IMR-90 (cell line): ENCODE measurements around the gene TMEM256. TPM values are rescaled to one million over a fixed set of nuclear protein-coding genes. Genes with fewer than 3 reads are reported as not detected.

ENCODE experiments used
- ATAC-seq: fragments of 200-7000 bp; cut with Tn5 transposase; 2 replicates; pipeline ENCODE4 v1.9.1; 2020; ENCODE audit warnings: low read depth, mild to moderate bottlenecking, moderate library complexity
- BruUV-seq: library from RNA; stranded (reverse); fragments of 400-500 nt; replicated peaks from 2 replicates; lab custom pipeline; 2021; lab: Mats Ljungman, UMichigan
- CTCF ChIA-PET: fragments of 300-600 bp; formaldehyde crosslinking; extraction: SDS; loops from one replicate; lab custom pipeline; 2021; ENCODE audit warnings: antibody characterized with exemption; lab: Yijun Ruan, JAX
- POLR2A ChIA-PET: fragments of 300-600 bp; sonication (Branson Sonifier 250); formaldehyde crosslinking; loops from one replicate; lab custom pipeline; 2022; ENCODE audit warnings: antibody characterized with exemption; ENCODE audit not compliant: unreplicated experiment; lab: Charles Lee
- DNase-seq: peaks from one replicate; pipeline ENCODE4 v3.0.0; 2013
- H2AFZ ChIP-seq: replicated peaks from 2 replicates; pipeline ENCODE3; 2013; ENCODE audit warnings: low read length, mild to moderate bottlenecking; ENCODE audit not compliant: poor library complexity
- H2AK5ac ChIP-seq: 2 replicates; pipeline ENCODE4 v1.6.1; 2013; ENCODE audit warnings: low read depth, low read length, inconsistent platforms
- H2AK9ac ChIP-seq: replicated peaks from 2 replicates; pipeline ENCODE3; 2013; ENCODE audit warnings: mild to moderate bottlenecking, low read depth, low read length, moderate library complexity; ENCODE audit not compliant: poor library complexity
- H2BK120ac ChIP-seq: 2 replicates; pipeline ENCODE4 v1.6.1; 2013; ENCODE audit warnings: low read depth, low read length, inconsistent platforms
- H2BK15ac ChIP-seq: 3 replicates; pipeline ENCODE4 v1.6.1; 2013; ENCODE audit warnings: low read depth, low read length, inconsistent platforms
- H2BK20ac ChIP-seq: 2 replicates; pipeline ENCODE4 v1.6.1; 2013; ENCODE audit warnings: low read depth, mild to moderate bottlenecking, inconsistent platforms, low read length, moderate library complexity
- H2BK5ac ChIP-seq: 2 replicates; pipeline ENCODE4 v1.6.1; 2013; ENCODE audit warnings: mild to moderate bottlenecking, low read depth, low read length, inconsistent platforms; ENCODE audit not compliant: poor library complexity, severe bottlenecking
- H3K14ac ChIP-seq: replicated peaks from 2 replicates; pipeline ENCODE4 v1.6.1; 2013; ENCODE audit warnings: low read depth, low read length, inconsistent platforms
- H3K18ac ChIP-seq: 2 replicates; pipeline ENCODE4 v1.6.1; 2013; ENCODE audit warnings: low read depth, low read length, control low read depth
- H3K23ac ChIP-seq: 2 replicates; pipeline ENCODE4 v1.6.1; 2013; ENCODE audit warnings: low read depth, low read length, inconsistent platforms
- H3K27ac ChIP-seq: 2 replicates; pipeline ENCODE4 v1.5.1; 2013; ENCODE audit warnings: mild to moderate bottlenecking, control low read depth, low read length; ENCODE audit not compliant: insufficient read depth
- H3K27me3 ChIP-seq: 2 replicates; pipeline ENCODE4 v1.6.1; 2013; ENCODE audit warnings: low read length; ENCODE audit not compliant: control insufficient read depth, insufficient read depth
- H3K36me3 ChIP-seq: 2 replicates; pipeline ENCODE4 v1.6.1; 2013; ENCODE audit warnings: low read length, mixed read lengths; ENCODE audit not compliant: control insufficient read depth, insufficient read depth
- H3K4ac ChIP-seq: 2 replicates; pipeline ENCODE4 v1.6.1; 2013; ENCODE audit warnings: low read depth, low read length, inconsistent platforms
- H3K4me1 ChIP-seq: 2 replicates; pipeline ENCODE4 v1.6.1; 2013; ENCODE audit warnings: low read length, mixed read lengths; ENCODE audit not compliant: control insufficient read depth, insufficient read depth
- H3K4me2 ChIP-seq: 2 replicates; pipeline ENCODE4 v1.6.1; 2013; ENCODE audit warnings: low read depth, mild to moderate bottlenecking, control low read depth, low read length, moderate library complexity
- H3K4me3 ChIP-seq: 2 replicates; pipeline ENCODE4 v1.5.1; 2013; ENCODE audit warnings: low read depth, mild to moderate bottlenecking, control low read depth, low read length, moderate library complexity; ENCODE audit not compliant: insufficient read depth
- H3K56ac ChIP-seq: 2 replicates; pipeline ENCODE4 v1.6.1; 2013; ENCODE audit warnings: low read length, inconsistent platforms; ENCODE audit not compliant: insufficient read depth; ENCODE audit errors: extremely low read depth
- H3K79me1 ChIP-seq, 2 experiments: 2 replicates each; pipeline ENCODE4 v1.6.1; 2013; ENCODE audit warnings: low read length in 2 of 2, inconsistent platforms in 1 of 2, low read depth in 1 of 2
- H3K9ac ChIP-seq: 2 replicates; pipeline ENCODE4 v1.6.1; 2013; ENCODE audit warnings: low read depth, low read length, control low read depth
- H3K9me1 ChIP-seq: 2 replicates; pipeline ENCODE4 v1.6.1; 2013; ENCODE audit warnings: low read length, inconsistent platforms; ENCODE audit not compliant: insufficient read depth
- H3K9me3 ChIP-seq: 2 replicates; pipeline ENCODE4 v1.6.1; 2013; ENCODE audit warnings: low read length; ENCODE audit not compliant: control insufficient read depth, insufficient read depth
- H4K20me1 ChIP-seq: 2 replicates; pipeline ENCODE4 v1.6.1; 2013; ENCODE audit warnings: low read length, inconsistent platforms; ENCODE audit not compliant: insufficient read depth
- H4K5ac ChIP-seq: 2 replicates; pipeline ENCODE4 v1.6.1; 2013; ENCODE audit warnings: mild to moderate bottlenecking, low read depth, low read length, control low read depth
- H4K8ac ChIP-seq, 2 experiments: 2 replicates each; pipeline ENCODE4 v1.6.1; 2013; ENCODE audit warnings: low read depth in 2 of 2, low read length in 2 of 2, control low read depth in 1 of 2, inconsistent platforms in 1 of 2
- H4K91ac ChIP-seq: 2 replicates; pipeline ENCODE4 v1.6.1; 2013; ENCODE audit warnings: low read depth, low read length, inconsistent platforms; ENCODE audit not compliant: insufficient read depth
- BHLHE40 ChIP-seq: fragments of 150-350 bp; IDR thresholded peaks from 2 replicates; pipeline ENCODE4 v1.6.1; 2016; ENCODE audit warnings: mild to moderate bottlenecking, low read depth, low read length
- WGBS, 2 experiments: methylation state at CpG; one replicate each; pipeline versions ENCODE4 v1.1.5 to v1.1.7; 2013; ENCODE audit warnings: missing lambda C conversion rate in 2 of 2; ENCODE audit not compliant: insufficient read length in 1 of 2; ENCODE audit errors: extremely low coverage in 2 of 2; 5-methylcytosine and 5-hydroxymethylcytosine counted together
- dilution Hi-C: fragments of 300-500 bp; cut with HindIII; formaldehyde crosslinking; loops from one replicate; pipeline ENCODE4 v1.14.3; 2018; ENCODE audit warnings: low sequenced_read_pairs; ENCODE audit not compliant: unreplicated experiment
- in situ Hi-C: fragments of 300-500 bp; cut with MboI; formaldehyde crosslinking; loops from 3 replicates; pipeline ENCODE4 v1.14.3; 2019; ENCODE audit warnings: low sequenced_read_pairs, inconsistent platforms, mixed read lengths
- intact Hi-C: fragments of 100-400 bp; cut with micrococcal nuclease; formaldehyde crosslinking; loops from 2 replicates; pipeline ENCODE4 v1.10.0; 2022
- polyA plus RNA-seq, 3 experiments: library from polyadenylated mRNA; depleted of rRNA; stranded (reverse); fragments of >200 nt; gene quantifications; 2 replicates each; pipeline ENCODE4 v1.2.3, GENCODE V29; 2012; ENCODE audit warnings: low replicate concordance in 1 of 3
- total RNA-seq: library from RNA; depleted of rRNA; stranded (reverse); fragments of >200 nt; gene quantifications from 2 replicates; pipeline ENCODE4 v1.2.3, GENCODE V29; 2012

Gene TMEM256
- total and polyA plus RNA-seq, 2 of the 4 experiments (the other 2 are of a cell fraction): 38.4 to 174 TPM

DNA sequence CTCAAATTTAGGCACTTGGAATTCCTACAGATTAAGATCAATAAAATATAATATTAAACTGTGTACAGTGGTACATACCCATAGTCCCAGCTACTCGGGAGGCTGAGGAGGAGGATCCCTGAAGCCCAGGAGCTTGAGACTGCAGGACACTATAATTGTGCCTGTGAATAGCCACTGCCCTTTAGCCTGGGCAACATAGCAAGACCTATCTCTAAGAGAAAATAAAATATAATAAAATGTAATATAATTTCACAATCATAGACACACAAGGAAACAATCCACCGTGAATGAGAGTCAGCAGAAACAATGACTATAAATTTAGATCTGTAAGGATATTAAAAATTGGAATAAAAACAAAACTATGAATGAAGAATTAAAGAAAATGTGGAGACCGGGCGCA is 33.0 kb downstream of the TMEM256 start:
- no peak overlapping the region for H2AK9ac ChIP-seq
- no peak overlapping the region for H3K4me3 ChIP-seq
- intact Hi-C loops (no loop called here), dilution Hi-C loops (no loop called here), in situ Hi-C loops (no loop called here)
- peaks cover 2% of the 10 kb centered on the region; the same call in 1 of the 2 replicates for H3K9me3 ChIP-seq
- H3K27ac ChIP-seq: no peak overlapping the region
- ChIA-PET CTCF (interaction anchor here (1.7 kb wide), 1 partner anchor 15 kb away, joined by 4 read pairs; no protein-coding TSS in a partner anchor), POLR2A (no interaction called here)
- H3K14ac ChIP-seq: no peak overlapping the region
- no peak overlapping the region for H4K91ac ChIP-seq
- H3K4me2 ChIP-seq: no peak overlapping the region
- H2BK20ac ChIP-seq: no peak overlapping the region
- BruUV-seq: no TSS peak
- H3K27me3 ChIP-seq: peaks cover 24% of the 10 kb centered on the region
- no peak overlapping the region for H2BK5ac ChIP-seq
- no peaks in the 10 kb centered on the region for H4K20me1 ChIP-seq
- no peak overlapping the region for H3K23ac ChIP-seq
- WGBS, 2 experiments: 100% methylated on average over 1 of the region's 4 CpGs; no CpG with 5 or more reads in 1 of the 2 experiments
- no peak overlapping the region for H3K56ac ChIP-seq
- H4K5ac ChIP-seq: no peak overlapping the region
- no peaks in the 10 kb centered on the region for H3K4me1 ChIP-seq
- no peak overlapping the region for H2AK5ac ChIP-seq
- ATAC-seq (no peak), DNase-seq (no peak)
- no peak overlapping the region for H2AFZ ChIP-seq
- H3K4ac ChIP-seq: no peak overlapping the region
- no peak for TF ChIP-seq BHLHE40
- no peaks in the 10 kb centered on the region for H3K36me3 ChIP-seq
- no peak overlapping the region for H3K18ac ChIP-seq
- H2BK15ac ChIP-seq: no peak overlapping the region
- H2BK120ac ChIP-seq: no peak overlapping the region
- H3K79me1 ChIP-seq: no peaks in the 10 kb centered on the region
- H3K9ac ChIP-seq: no peak overlapping the region
- H4K8ac ChIP-seq: no peak overlapping the region
- no peaks in the 10 kb centered on the region for H3K9me1 ChIP-seq
